ENCODE measurements around the gene KHSRP. TPM values are rescaled to one million over a fixed set of nuclear protein-coding genes. Genes with fewer than 3 reads are reported as not detected.

KHSRP gene
- total and polyA plus RNA-seq, 10 donors, result 35.8 to 174 (median 124) TPM

GRCh38 chr19:6452223-6452614 is 27.6 kb upstream of the KHSRP start:
- peaks cover 5 to 30% (median 22%) of the 10 kb centered on the region in 8 donors for H3K9me3 ChIP-seq
- H3K27me3 ChIP-seq (replicated peaks in 1 of 7), result no peaks in the 10 kb centered on the region
- intact Hi-C loops (cut with DNase I; ENCODE audit: low total_unique reads), result no loop called here
- no peaks in the 10 kb centered on the region for H3K4me1 ChIP-seq
- H3K36me3 ChIP-seq, result peaks cover 3 to 48% (median 18%) of the 10 kb centered on the region in 6 donors
- TF ChIP-seq POLR2AphosphoS5 (IDR thresholded peaks at IDR 0.05) (no peak), POLR2A (IDR thresholded peaks at IDR 0.05) (no peak), CTCF (IDR thresholded peaks at IDR 0.05 in 8 of 11, conservative IDR thresholded peaks at IDR 0.05 in 3 of 11) (no peak)
- DNase-seq, result no peak
- WGBS, 5 donors, result 95 to 98% (median 95%) methylated on average over 19 of the region's 19 CpGs
- H3K27ac ChIP-seq, result no peak overlapping the region
- no peak overlapping the region for H3K4me3 ChIP-seq

- WGBS, 5 donors, result 84 to 92% (median 90%) methylated on average over 6 to 7 of the region's 7 CpGs
- Histone ChIP-seq H3K9me3 (peaks cover 5 to 30% (median 22%) of the 10 kb centered on the region in 8 donors), H3K36me3 (peaks cover 3 to 51% (median 18%) of the 10 kb centered on the region in 6 donors), H3K4me1 (no peaks in the 10 kb centered on the region), H3K27me3 (replicated peaks in 1 of 7) (no peaks in the 10 kb centered on the region), H3K4me3 (no peak overlapping the region), H3K27ac (no peak overlapping the region)
- TF ChIP-seq POLR2A (IDR thresholded peaks at IDR 0.05), result no peak
- no peak for TF ChIP-seq POLR2AphosphoS5 (IDR thresholded peaks at IDR 0.05)
- TF ChIP-seq CTCF (IDR thresholded peaks at IDR 0.05 in 8 of 11, conservative IDR thresholded peaks at IDR 0.05 in 3 of 11), result no peak
- no peak for DNase-seq
- intact Hi-C loops (cut with DNase I; ENCODE audit: low total_unique reads), result no loop called here
Observed at GRCh38 chr19:6451583-6452222, 27.1 kb upstream of the KHSRP start.

- H3K36me3 ChIP-seq, result peaks cover 3 to 51% (median 16%) of the 10 kb centered on the region in 6 donors
- peaks cover 5 to 32% (median 19%) of the 10 kb centered on the region in 8 donors for H3K9me3 ChIP-seq
- H3K4me1 ChIP-seq, result no peaks in the 10 kb centered on the region
- TF ChIP-seq POLR2AphosphoS5 (IDR thresholded peaks at IDR 0.05) (no peak), CTCF (IDR thresholded peaks at IDR 0.05 in 8 of 11, conservative IDR thresholded peaks at IDR 0.05 in 3 of 11) (no peak)
- H3K27ac ChIP-seq, result no peak overlapping the region
- intact Hi-C loops (cut with DNase I; ENCODE audit: low total_unique reads), result no loop called here
- no peak overlapping the region for H3K4me3 ChIP-seq
- DNase-seq, result no peak
- no peaks in the 10 kb centered on the region for H3K27me3 ChIP-seq (replicated peaks in 1 of 7)
- 93 to 95% (median 94%) methylated on average over 5 of the region's 5 CpGs for WGBS, 5 donors
Observed at GRCh38 chr19:6450166-6450565, 25.6 kb upstream of the KHSRP start.

- H3K27ac ChIP-seq, result no peak overlapping the region
- no peak for DNase-seq
- peaks cover 0 to 31% (median 0%) of the 10 kb centered on the region in 6 donors for H3K36me3 ChIP-seq
- TF ChIP-seq CTCF (IDR thresholded peaks at IDR 0.05 in 8 of 11, conservative IDR thresholded peaks at IDR 0.05 in 3 of 11) (no peak), POLR2A (IDR thresholded peaks at IDR 0.05) (no peak), POLR2AphosphoS5 (IDR thresholded peaks at IDR 0.05) (no peak)
- WGBS, 5 donors, result 88 to 93% (median 91%) methylated on average over 3 of the region's 3 CpGs
- no peaks in the 10 kb centered on the region for H3K4me1 ChIP-seq
- H3K27me3 ChIP-seq (replicated peaks in 1 of 7), result no peaks in the 10 kb centered on the region
- H3K9me3 ChIP-seq, result peaks cover 0 to 12% (median 0%) of the 10 kb centered on the region in 8 donors
- H3K4me3 ChIP-seq, result no peak overlapping the region
- intact Hi-C loops (cut with DNase I; ENCODE audit: low total_unique reads), result no loop called here
Observed at GRCh38 chr19:6448045-6448444, 23.4 kb upstream of the KHSRP start.
